Gastrocnemius medialis (tissue), 4 donors: ENCODE results near the gene ZC2HC1B.

Experiments
- CTCF ChIP-seq, 5 experiments: fragments of 450-650 bp in 3 of 5; fragments of 200-600 bp in 2 of 5; sonication (generic) in 2 of 5; IDR thresholded peaks in 4 of 5; conservative IDR thresholded peaks in 1 of 5; 1 replicate in 4 of 5; 2 replicates in 1 of 5; pipeline ENCODE4 v1.5.1; 2016 to 2019; ENCODE audit warnings: antibody characterized with exemption in 5 of 5, mild to moderate bottlenecking in 3 of 5, moderate library complexity in 3 of 5
- POLR2A ChIP-seq, 2 donors: fragments of 450-650 bp; IDR thresholded peaks; one replicate each; pipeline ENCODE4 v1.6.1; 2017; ENCODE audit warnings: antibody characterized with exemption in 2 of 2, mild to moderate bottlenecking in 2 of 2, moderate library complexity in 2 of 2

- TF ChIP-seq CTCF (IDR thresholded peaks at IDR 0.05 in 4 of 5, conservative IDR thresholded peaks at IDR 0.05 in 1 of 5) (no peak), POLR2A (IDR thresholded peaks at IDR 0.05) (no peak)
Observed at GRCh38 chr6:143885116-143885515, 20.8 kb downstream of the ZC2HC1B start.
